ENCODE measurements around the gene DPH3. TPM values are rescaled to one million over a fixed set of nuclear protein-coding genes. Genes with fewer than 3 reads are reported as not detected.
A peak's percentile ranks its signal among the peaks of the same experiment; 100 is the strongest.

DPH3 gene
- total and polyA plus RNA-seq, 7 donors = 23.5 to 108 (median 51.4) TPM

- ATAC-seq = no peak
- 74 to 83% (median 82%) methylated on average over 3 of the region's 3 CpGs for WGBS, 3 donors
- intact Hi-C loops (cut with DNase I) = no loop called here
These were observed 42.8 kb downstream of the DPH3 start for GRCh38 chr3:16221990-16222389.

GRCh38 chr3:16219777-16220176 is 45.0 kb downstream of the DPH3 start:
- H3K9me3 ChIP-seq = no peaks in the 10 kb centered on the region
- no peak overlapping the region for H3K4me3 ChIP-seq
- no peak overlapping the region for H3K27ac ChIP-seq
- peaks cover 0 to 25% of the 10 kb centered on the region in 2 donors for H3K36me3 ChIP-seq (ENCODE audit: insufficient read depth in 1 of 2, low read depth in 1 of 2)
- WGBS, 3 donors = 69 to 74% (median 70%) methylated on average over 3 of the region's 3 CpGs
- ATAC-seq = peak in 1 of 4 donors; percentile 21
- no peak for TF ChIP-seq CTCF (IDR thresholded peaks at IDR 0.05)
- H3K27me3 ChIP-seq (ENCODE audit: insufficient read depth in 3 of 3, low read length in 2 of 3) = no peaks in the 10 kb centered on the region
- no peaks in the 10 kb centered on the region for H3K4me1 ChIP-seq
- DNase-seq = no peak
- intact Hi-C loops (cut with DNase I) = no loop called here

More at GRCh38 chr3:16221990-16222389, 42.8 kb downstream of the DPH3 start:
- Histone ChIP-seq H3K27me3 (ENCODE audit: insufficient read depth in 3 of 3, low read length in 2 of 3) (no peaks in the 10 kb centered on the region), H3K27ac (no peak overlapping the region), H3K36me3 (ENCODE audit: insufficient read depth in 1 of 2, low read depth in 1 of 2) (peaks cover 0 to 31% of the 10 kb centered on the region in 2 donors), H3K4me3 (no peak overlapping the region), H3K4me1 (no peaks in the 10 kb centered on the region), H3K9me3 (no peaks in the 10 kb centered on the region)
- no peak for TF ChIP-seq CTCF (IDR thresholded peaks at IDR 0.05)
- DNase-seq = no peak

GRCh38 chr3:16216373-16216935 is 48.3 kb downstream of the DPH3 start:
- no peaks in the 10 kb centered on the region for H3K4me1 ChIP-seq
- no peak overlapping the region for H3K27ac ChIP-seq
- no peaks in the 10 kb centered on the region for H3K9me3 ChIP-seq
- H3K36me3 ChIP-seq (ENCODE audit: insufficient read depth in 1 of 2, low read depth in 1 of 2) = peaks cover 0 to 28% of the 10 kb centered on the region in 2 donors
- no peak for ATAC-seq
- DNase-seq = no peak
- WGBS, 3 donors = 87 to 89% (median 87%) methylated on average over 16 to 17 of the region's 17 CpGs
- intact Hi-C loops (cut with DNase I) = no loop called here
- H3K4me3 ChIP-seq = no peak overlapping the region
- H3K27me3 ChIP-seq (ENCODE audit: insufficient read depth in 3 of 3, low read length in 2 of 3) = no peaks in the 10 kb centered on the region
- no peak for TF ChIP-seq CTCF (IDR thresholded peaks at IDR 0.05)

- no peaks in the 10 kb centered on the region for H3K4me1 ChIP-seq
- no peak overlapping the region for H3K4me3 ChIP-seq
- H3K36me3 ChIP-seq (ENCODE audit: insufficient read depth in 1 of 2, low read depth in 1 of 2) = peaks cover 0 to 27% of the 10 kb centered on the region in 2 donors
- intact Hi-C loops (cut with DNase I) = no loop called here
- no peak for TF ChIP-seq CTCF (IDR thresholded peaks at IDR 0.05)
- ATAC-seq = peak in 1 of 4 donors; percentile 28
- no peaks in the 10 kb centered on the region for H3K9me3 ChIP-seq
- no peak overlapping the region for H3K27ac ChIP-seq
- H3K27me3 ChIP-seq (ENCODE audit: insufficient read depth in 3 of 3, low read length in 2 of 3) = no peaks in the 10 kb centered on the region
- WGBS, 3 donors = 75 to 83% (median 83%) methylated on average over 4 of the region's 4 CpGs
- DNase-seq = no peak
These were observed 50.4 kb downstream of the DPH3 start for GRCh38 chr3:16214366-16214765.

Data from psoas muscle (tissue), 8 donors.